SK-N-DZ (cell line): ENCODE data around the gene GABRP.

Source experiments
- DNase-seq: peaks from one replicate; pipeline ENCODE4 v3.0.0-alpha.2; 2015; ENCODE audit warnings: low spot score

The GABRP gene

GRCh38 chr5:170860818-170861666, 77.5 kb downstream of the GABRP start:
- DNase-seq, result no peak

- no peak for DNase-seq
Observed at GRCh38 chr5:170861667-170861916, 78.1 kb downstream of the GABRP start.

- peak; percentile 79 for DNase-seq
Observed at GRCh38 chr5:170861917-170862766, 78.6 kb downstream of the GABRP start, which contains the start of gene RANBP17. Gene RANBP17, plus strand, starts transcription at chr5:170862018.

- no peak for DNase-seq
Observed at GRCh38 chr5:170863646-170864045, 80.1 kb downstream of the GABRP start.
